DND-41 (cell line): ENCODE results near the gene SLC29A4.

Experiments
- EZH2 ChIP-seq: IDR thresholded peaks from 3 replicates; pipeline ENCODE4 v1.6.1; 2012; ENCODE audit warnings: borderline replicate concordance, low read depth, mild to moderate bottlenecking, moderate library complexity, low read length, inconsistent platforms; ENCODE audit not compliant: severe bottlenecking
- TF ChIP-seq, protein P1 (sequence below): IDR thresholded peaks from 2 replicates; pipeline ENCODE4 v1.5.1; 2012; ENCODE audit warnings: borderline replicate concordance, low read length, moderate library complexity, mild to moderate bottlenecking; ENCODE audit not compliant: poor library complexity, severe bottlenecking; ENCODE audit errors: extremely low read depth

GRCh38 chr7:5296015-5296610 is 13.4 kb downstream of the SLC29A4 start:
- TF ChIP-seq, protein P1, sequence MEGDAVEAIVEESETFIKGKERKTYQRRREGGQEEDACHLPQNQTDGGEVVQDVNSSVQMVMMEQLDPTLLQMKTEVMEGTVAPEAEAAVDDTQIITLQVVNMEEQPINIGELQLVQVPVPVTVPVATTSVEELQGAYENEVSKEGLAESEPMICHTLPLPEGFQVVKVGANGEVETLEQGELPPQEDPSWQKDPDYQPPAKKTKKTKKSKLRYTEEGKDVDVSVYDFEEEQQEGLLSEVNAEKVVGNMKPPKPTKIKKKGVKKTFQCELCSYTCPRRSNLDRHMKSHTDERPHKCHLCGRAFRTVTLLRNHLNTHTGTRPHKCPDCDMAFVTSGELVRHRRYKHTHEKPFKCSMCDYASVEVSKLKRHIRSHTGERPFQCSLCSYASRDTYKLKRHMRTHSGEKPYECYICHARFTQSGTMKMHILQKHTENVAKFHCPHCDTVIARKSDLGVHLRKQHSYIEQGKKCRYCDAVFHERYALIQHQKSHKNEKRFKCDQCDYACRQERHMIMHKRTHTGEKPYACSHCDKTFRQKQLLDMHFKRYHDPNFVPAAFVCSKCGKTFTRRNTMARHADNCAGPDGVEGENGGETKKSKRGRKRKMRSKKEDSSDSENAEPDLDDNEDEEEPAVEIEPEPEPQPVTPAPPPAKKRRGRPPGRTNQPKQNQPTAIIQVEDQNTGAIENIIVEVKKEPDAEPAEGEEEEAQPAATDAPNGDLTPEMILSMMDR, result no peak
- TF ChIP-seq EZH2, result no peak
